Transverse colon (tissue), 4 donors: Measurements from ENCODE around the gene GADD45A. TPM values are rescaled to one million over a fixed set of nuclear protein-coding genes. Genes with fewer than 3 reads are reported as not detected.

Experiments
- DNase-seq: peaks from one replicate; pipeline ENCODE4 v3.0.0-alpha.2; 2019
- H3K27ac ChIP-seq, 4 donors: fragments of 200-600 bp; sonication (generic); 2 replicates each; pipeline ENCODE4 v1.5.1; 2016 to 2018; ENCODE audit warnings: inconsistent platforms in 4 of 4
- H3K27me3 ChIP-seq: fragments of 200-600 bp; sonication (generic); 2 replicates; pipeline ENCODE4 v1.5.1; 2017; ENCODE audit warnings: inconsistent platforms
- H3K36me3 ChIP-seq, 4 donors: fragments of 200-600 bp; sonication (generic); 2 replicates each; pipeline ENCODE4 v1.5.1; 2017 to 2019; ENCODE audit warnings: inconsistent platforms in 4 of 4
- H3K4me1 ChIP-seq, 4 donors: fragments of 200-600 bp; sonication (generic); 2 replicates each; pipeline ENCODE4 v1.5.1; 2017 to 2020; ENCODE audit warnings: inconsistent platforms in 4 of 4
- H3K4me3 ChIP-seq, 4 donors: fragments of 200-600 bp; sonication (generic); 1 replicate in 1 of 4; 2 replicates in 3 of 4; pipeline versions ENCODE4 v1.5.1 to v1.6.1; 2017 to 2019; ENCODE audit warnings: inconsistent platforms in 4 of 4
- H3K9me3 ChIP-seq, 2 donors: fragments of 200-600 bp; sonication (generic); 2 replicates each; pipeline ENCODE4 v1.5.1; 2017 to 2019; ENCODE audit warnings: inconsistent platforms in 2 of 2
- EP300 ChIP-seq: sonication (generic); formaldehyde crosslinking; IDR thresholded peaks from one replicate; pipeline ENCODE4 v1.6.1; 2017; ENCODE audit warnings: antibody characterized with exemption, low read depth
- POLR2A ChIP-seq: fragments of 450-650 bp; IDR thresholded peaks from one replicate; pipeline ENCODE4 v1.6.1; 2016; ENCODE audit warnings: antibody characterized with exemption, mild to moderate bottlenecking, moderate library complexity
- POLR2AphosphoS5 ChIP-seq, 3 donors: sonication (generic); formaldehyde crosslinking; IDR thresholded peaks; one replicate each; pipeline ENCODE4 v1.6.1; 2016; ENCODE audit warnings: antibody characterized with exemption in 3 of 3
- WGBS, 2 donors: methylation state at CpG; one replicate each; pipeline ENCODE4 v1.1.5; 2018; ENCODE audit warnings: low coverage in 1 of 2; 5-methylcytosine and 5-hydroxymethylcytosine counted together
- in situ Hi-C, 4 donors: fragments of 200-750 bp; cut with MboI; loops; one replicate each; pipeline versions ENCODE4 v1.15.0 to v1.15.1; 2017; ENCODE audit warnings: low sequenced_read_pairs in 3 of 4, low pct_ligation_motif_present in 1 of 4, low pct_unique_long_range_greater_than_20kb in 1 of 4
- intact Hi-C: fragments of 100-400 bp; cut with DNase I; formaldehyde crosslinking; loops from one replicate; pipeline ENCODE4 v1.15.1; 2023; ENCODE audit warnings: low total_unique reads
- total RNA-seq, 4 donors: library from RNA; depleted of rRNA; stranded (reverse); fragments of >200 nt; gene quantifications; one replicate each; pipeline ENCODE4 v1.1.0, GENCODE V29; 2016
- TF ChIP-seq, protein P1 (sequence below), 5 experiments: fragments of 200-600 bp in 3 of 5; fragments of 450-650 bp in 2 of 5; sonication (generic) in 3 of 5; IDR thresholded peaks; 1 replicate in 2 of 5; 2 replicates in 3 of 5; pipeline ENCODE4 v1.5.1; 2016 to 2017; ENCODE audit warnings: antibody characterized with exemption in 5 of 5, inconsistent platforms in 3 of 5, mild to moderate bottlenecking in 2 of 5, moderate library complexity in 1 of 5

GADD45A gene
- total RNA-seq, 4 donors from 2014 or later = 2.0 to 79.7 (median 69.9) TPM

GRCh38 chr1:67668660-67669059 is 16.3 kb upstream of the GADD45A start:
- H3K4me3 ChIP-seq = no peak overlapping the region
- WGBS, 2 donors = 0 to 12% methylated on average over 1 of the region's 1 CpG
- in situ Hi-C loops = no loop called here
- H3K36me3 ChIP-seq = no peaks in the 10 kb centered on the region
- H3K4me1 ChIP-seq = peaks cover 0 to 16% (median 12%) of the 10 kb centered on the region in 4 donors
- no peaks in the 10 kb centered on the region for H3K9me3 ChIP-seq
- TF ChIP-seq, protein P1, sequence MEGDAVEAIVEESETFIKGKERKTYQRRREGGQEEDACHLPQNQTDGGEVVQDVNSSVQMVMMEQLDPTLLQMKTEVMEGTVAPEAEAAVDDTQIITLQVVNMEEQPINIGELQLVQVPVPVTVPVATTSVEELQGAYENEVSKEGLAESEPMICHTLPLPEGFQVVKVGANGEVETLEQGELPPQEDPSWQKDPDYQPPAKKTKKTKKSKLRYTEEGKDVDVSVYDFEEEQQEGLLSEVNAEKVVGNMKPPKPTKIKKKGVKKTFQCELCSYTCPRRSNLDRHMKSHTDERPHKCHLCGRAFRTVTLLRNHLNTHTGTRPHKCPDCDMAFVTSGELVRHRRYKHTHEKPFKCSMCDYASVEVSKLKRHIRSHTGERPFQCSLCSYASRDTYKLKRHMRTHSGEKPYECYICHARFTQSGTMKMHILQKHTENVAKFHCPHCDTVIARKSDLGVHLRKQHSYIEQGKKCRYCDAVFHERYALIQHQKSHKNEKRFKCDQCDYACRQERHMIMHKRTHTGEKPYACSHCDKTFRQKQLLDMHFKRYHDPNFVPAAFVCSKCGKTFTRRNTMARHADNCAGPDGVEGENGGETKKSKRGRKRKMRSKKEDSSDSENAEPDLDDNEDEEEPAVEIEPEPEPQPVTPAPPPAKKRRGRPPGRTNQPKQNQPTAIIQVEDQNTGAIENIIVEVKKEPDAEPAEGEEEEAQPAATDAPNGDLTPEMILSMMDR (IDR thresholded peaks at IDR 0.05) = no peak
- TF ChIP-seq POLR2A (no peak), POLR2AphosphoS5 (IDR thresholded peaks at IDR 0.05) (peak; percentile 26 to 67 (median 48)), EP300 (peak; percentile 89)
- peak; percentile 85 for DNase-seq
- H3K27ac ChIP-seq = peak overlapping the region; percentile 53 to 68 (median 58)
- H3K27me3 ChIP-seq = no peaks in the 10 kb centered on the region
- intact Hi-C loops = no loop called here

GRCh38 chr1:67672260-67672803 is 12.7 kb upstream of the GADD45A start:
- TF ChIP-seq POLR2AphosphoS5 (IDR thresholded peaks at IDR 0.05) = no peak
- Histone ChIP-seq H3K27ac (no peak overlapping the region), H3K4me1 (peaks cover 0 to 26% (median 12%) of the 10 kb centered on the region in 4 donors), H3K4me3 (no peak overlapping the region), H3K9me3 (no peaks in the 10 kb centered on the region), H3K36me3 (no peaks in the 10 kb centered on the region), H3K27me3 (no peaks in the 10 kb centered on the region)
- intact Hi-C loops = no loop called here
- in situ Hi-C loops = no loop called here
- no peak for DNase-seq
- 88 to 89% methylated on average over 1 of the region's 1 CpG for whole genome bisulfite sequencing, 2 donors

DNA sequence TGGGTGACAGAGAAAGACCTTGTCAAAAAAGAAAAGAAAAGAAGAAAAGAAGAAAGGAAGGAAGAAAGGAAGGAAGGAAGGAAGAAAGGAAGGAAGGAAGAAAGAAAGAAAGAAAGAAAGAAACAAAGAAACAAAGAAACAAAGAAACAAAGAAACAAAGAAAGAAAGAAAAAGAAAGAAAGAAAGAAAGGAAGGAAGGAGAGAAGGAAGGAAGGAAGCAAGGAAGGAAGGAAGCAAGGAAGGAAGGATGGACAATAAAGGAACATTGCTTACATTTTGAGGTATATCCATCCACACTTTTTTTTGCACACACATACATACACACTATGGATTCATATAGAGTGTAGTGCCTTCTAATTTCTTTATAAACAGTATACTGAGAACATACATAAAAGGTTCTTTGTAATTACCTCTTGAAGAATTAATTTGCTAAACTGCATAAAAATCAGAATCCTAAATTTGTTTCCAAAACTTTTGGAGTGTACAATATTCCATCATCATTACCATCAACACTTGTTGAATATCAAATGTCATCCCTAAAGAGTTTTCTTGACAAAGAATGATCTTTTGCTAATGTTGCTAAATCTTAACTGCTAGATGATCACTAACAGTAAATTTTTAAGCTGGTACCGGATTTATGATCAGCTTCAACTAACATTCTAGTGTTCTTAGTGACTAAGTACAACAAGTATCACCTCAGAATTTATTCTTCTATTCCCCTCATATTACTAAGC is 11.4 kb upstream of the GADD45A start:
- Histone ChIP-seq H3K4me3 (no peak overlapping the region), H3K36me3 (no peaks in the 10 kb centered on the region), H3K9me3 (no peaks in the 10 kb centered on the region), H3K27ac (no peak overlapping the region), H3K27me3 (no peaks in the 10 kb centered on the region), H3K4me1 (peaks cover 0 to 20% (median 6%) of the 10 kb centered on the region in 4 donors)
- TF ChIP-seq EP300 (no peak), POLR2AphosphoS5 (IDR thresholded peaks at IDR 0.05) (no peak), POLR2A (no peak)
- TF ChIP-seq, protein P1 (IDR thresholded peaks at IDR 0.05) = no peak
- intact Hi-C loops (no loop called here), in situ Hi-C loops (no loop called here)
- DNase-seq = no peak
- WGBS, 2 donors = 60 to 87% methylated on average over 1 of the region's 1 CpG

DNA sequence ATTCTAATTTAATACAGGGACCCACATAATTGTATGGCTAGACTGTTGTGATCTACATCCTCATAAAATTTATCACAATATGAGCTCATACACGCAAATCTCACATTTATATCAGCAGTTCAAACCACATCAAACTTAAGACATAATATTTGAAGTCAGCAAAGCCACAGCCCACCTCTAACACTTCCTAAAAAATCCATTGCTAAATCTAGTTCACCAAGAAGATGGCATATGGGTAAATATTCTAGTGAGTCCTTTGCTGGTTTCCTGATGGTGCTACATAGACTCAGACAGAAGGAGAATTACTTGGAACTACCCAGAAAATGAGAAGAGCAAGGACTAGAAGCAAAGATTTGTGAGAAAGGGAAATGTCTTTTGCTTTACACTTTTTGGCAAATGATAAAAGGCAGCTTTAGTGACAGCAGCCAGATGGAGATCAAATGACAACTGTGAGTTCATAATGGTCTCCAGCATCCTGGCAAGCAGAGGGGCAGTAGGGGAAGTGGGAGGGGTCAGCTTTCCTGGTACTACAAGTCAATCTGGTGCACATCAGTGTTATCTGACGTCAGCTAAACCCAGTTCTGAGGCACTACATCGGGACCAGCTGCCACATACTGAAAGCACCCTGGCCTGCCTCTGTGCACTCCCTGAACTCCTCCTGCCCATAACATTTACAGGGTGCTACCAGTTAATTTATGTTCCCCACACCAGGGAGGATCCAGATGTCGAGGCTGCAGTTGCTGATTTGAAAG is 10.6 kb upstream of the GADD45A start:
- Histone ChIP-seq H3K9me3 (no peaks in the 10 kb centered on the region), H3K27ac (peak overlapping the region in 1 of 4 donors; percentile 30), H3K4me3 (no peak overlapping the region), H3K36me3 (no peaks in the 10 kb centered on the region), H3K4me1 (peaks cover 0 to 13% (median 0%) of the 10 kb centered on the region in 4 donors), H3K27me3 (no peaks in the 10 kb centered on the region)
- 27 to 57% methylated on average over 1 to 4 of the region's 4 CpGs for WGBS, 2 donors
- in situ Hi-C loops = no loop called here
- DNase-seq = peak; percentile 24
- TF ChIP-seq EP300 = no peak
- TF ChIP-seq, protein P1 (IDR thresholded peaks at IDR 0.05) = no peak
- no peak for TF ChIP-seq POLR2A
- TF ChIP-seq POLR2AphosphoS5 (IDR thresholded peaks at IDR 0.05) = peak in 1 of 3 donors; percentile 15
- intact Hi-C loops = no loop called here
